GM12872 (cell line): Measurements from ENCODE around the gene FBXW9.

Experiments
- CTCF ChIP-seq: IDR thresholded peaks from 3 replicates; pipeline ENCODE4 v1.5.1; 2011; ENCODE audit warnings: low read depth, mild to moderate bottlenecking, low read length, moderate library complexity; ENCODE audit not compliant: insufficient read depth

Gene FBXW9

GRCh38 chr19:12695514-12695913 lies 917 bp downstream of the FBXW9 start:
- TF ChIP-seq CTCF = no peak

- TF ChIP-seq CTCF = no peak
Measured at GRCh38 chr19:12695096-12695495, 1.3 kb downstream of the FBXW9 start.

- no peak for TF ChIP-seq CTCF
Measured at GRCh38 chr19:12694641-12695040, 1.8 kb downstream of the FBXW9 start.

- TF ChIP-seq CTCF = no peak
Measured at GRCh38 chr19:12692960-12693359, 3.5 kb downstream of the FBXW9 start.

GRCh38 chr19:12689581-12690216 lies 6.7 kb downstream of the FBXW9 start:
- no peak for TF ChIP-seq CTCF

- no peak for TF ChIP-seq CTCF
Measured at GRCh38 chr19:12689012-12689411, 7.4 kb downstream of the FBXW9 start.

- TF ChIP-seq CTCF = no peak
Measured at GRCh38 chr19:12687496-12688196, 8.8 kb downstream of the FBXW9 start, which contains the start of gene GNG14. Gene GNG14 (plus strand): TSS chr19:12687998. CDS start chr19:12688049, 51 bp downstream.
